ENCODE results near the gene P2RX7. TPM values are rescaled to one million over a fixed set of nuclear protein-coding genes. Genes with fewer than 3 reads are reported as not detected.

P2RX7 gene
- polyA plus RNA-seq, 1 experiment, result 0.48 TPM

- no peak for DNase-seq (ENCODE audit: low read depth, low spot score)
- CTCF ChIA-PET, result no interaction called here
- Histone ChIP-seq H3K9me3 (ENCODE audit: control insufficient read depth, insufficient read depth, low read length) (no peaks in the 10 kb centered on the region; the same call in 1 of the 2 replicates), H3K27me3 (ENCODE audit: control insufficient read depth, insufficient read depth, low read length) (no peaks in the 10 kb centered on the region), H3K4me3 (ENCODE audit: low read depth, low read length) (peak within 1 kb of the TSS; percentile 65), H3K27ac (ENCODE audit: low read depth, low read length) (peak within 1 kb of the TSS; percentile 65)
- TF ChIP-seq, protein P1, sequence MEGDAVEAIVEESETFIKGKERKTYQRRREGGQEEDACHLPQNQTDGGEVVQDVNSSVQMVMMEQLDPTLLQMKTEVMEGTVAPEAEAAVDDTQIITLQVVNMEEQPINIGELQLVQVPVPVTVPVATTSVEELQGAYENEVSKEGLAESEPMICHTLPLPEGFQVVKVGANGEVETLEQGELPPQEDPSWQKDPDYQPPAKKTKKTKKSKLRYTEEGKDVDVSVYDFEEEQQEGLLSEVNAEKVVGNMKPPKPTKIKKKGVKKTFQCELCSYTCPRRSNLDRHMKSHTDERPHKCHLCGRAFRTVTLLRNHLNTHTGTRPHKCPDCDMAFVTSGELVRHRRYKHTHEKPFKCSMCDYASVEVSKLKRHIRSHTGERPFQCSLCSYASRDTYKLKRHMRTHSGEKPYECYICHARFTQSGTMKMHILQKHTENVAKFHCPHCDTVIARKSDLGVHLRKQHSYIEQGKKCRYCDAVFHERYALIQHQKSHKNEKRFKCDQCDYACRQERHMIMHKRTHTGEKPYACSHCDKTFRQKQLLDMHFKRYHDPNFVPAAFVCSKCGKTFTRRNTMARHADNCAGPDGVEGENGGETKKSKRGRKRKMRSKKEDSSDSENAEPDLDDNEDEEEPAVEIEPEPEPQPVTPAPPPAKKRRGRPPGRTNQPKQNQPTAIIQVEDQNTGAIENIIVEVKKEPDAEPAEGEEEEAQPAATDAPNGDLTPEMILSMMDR (IDR thresholded peaks at IDR 0.05; ENCODE audit: low read depth, low read length), result no peak
- POLR2A ChIA-PET, result interaction anchor here (0.6 kb wide), 1 partner anchor 1125 kb away, joined by 12 read pairs; no protein-coding TSS in a partner anchor
These were observed 77.2 kb downstream of the P2RX7 start, which contains the start of gene P2RX4 for GRCh38 chr12:121209624-121210572. Gene P2RX4, plus strand, starts transcription at chr12:121210129. Its CDS starts 36 bp downstream, at chr12:121210165.

- H3K27ac ChIP-seq (ENCODE audit: low read depth, low read length), result no peak overlapping the region
- CTCF ChIA-PET, result interaction anchor here (0.6 kb wide), 1 partner anchor 980 kb away, joined by 3 read pairs; no protein-coding TSS in a partner anchor
These were observed 80.2 kb downstream of the P2RX7 start for GRCh38 chr12:121212875-121213274.

GRCh38 chr12:121214166-121214777 is 81.6 kb downstream of the P2RX7 start:
- Histone ChIP-seq H3K27me3 (ENCODE audit: control insufficient read depth, insufficient read depth, low read length) (no peaks in the 10 kb centered on the region), H3K9me3 (ENCODE audit: control insufficient read depth, insufficient read depth, low read length) (no peaks in the 10 kb centered on the region; the same call in 1 of the 2 replicates), H3K27ac (ENCODE audit: low read depth, low read length) (no peak overlapping the region), H3K4me3 (ENCODE audit: low read depth, low read length) (no peak overlapping the region)
- CTCF ChIA-PET, result interaction anchor here (1.1 kb wide), 1 partner anchor 15 kb away, joined by 3 read pairs; no protein-coding TSS in a partner anchor
- POLR2A ChIA-PET, result interaction anchor here (0.6 kb wide), 1 partner anchor 14 kb away, joined by 7 read pairs; no protein-coding TSS in a partner anchor
- TF ChIP-seq, protein P1 (IDR thresholded peaks at IDR 0.05; ENCODE audit: low read depth, low read length), result no peak
- no peak for DNase-seq (ENCODE audit: low read depth, low spot score)

More at GRCh38 chr12:121212875-121213274, 80.2 kb downstream of the P2RX7 start:
- no peaks in the 10 kb centered on the region; the same call in 1 of the 2 replicates for H3K9me3 ChIP-seq (ENCODE audit: control insufficient read depth, insufficient read depth, low read length)
- no peaks in the 10 kb centered on the region for H3K27me3 ChIP-seq (ENCODE audit: control insufficient read depth, insufficient read depth, low read length)
- POLR2A ChIA-PET, result no interaction called here
- TF ChIP-seq, protein P1 (IDR thresholded peaks at IDR 0.05; ENCODE audit: low read depth, low read length), result no peak
- no peak overlapping the region for H3K4me3 ChIP-seq (ENCODE audit: low read depth, low read length)
- DNase-seq (ENCODE audit: low read depth, low spot score), result no peak

- Histone ChIP-seq H3K27ac (ENCODE audit: low read depth, low read length) (no peak overlapping the region), H3K9me3 (ENCODE audit: control insufficient read depth, insufficient read depth, low read length) (no peaks in the 10 kb centered on the region; the same call in 1 of the 2 replicates), H3K4me3 (ENCODE audit: low read depth, low read length) (no peak overlapping the region), H3K27me3 (ENCODE audit: control insufficient read depth, insufficient read depth, low read length) (no peaks in the 10 kb centered on the region)
- TF ChIP-seq, protein P1 (IDR thresholded peaks at IDR 0.05; ENCODE audit: low read depth, low read length), result no peak
- DNase-seq (ENCODE audit: low read depth, low spot score), result peak; percentile 75
- ChIA-PET CTCF (interaction anchor here (0.6 to 2.7 kb wide), 2 partner anchors 15 to 638 kb away, joined by 3 to 13 read pairs; no protein-coding TSS in a partner anchor), POLR2A (no interaction called here)
These were observed 82.4 kb downstream of the P2RX7 start for GRCh38 chr12:121214855-121215745.

All from AG04450 (cell line).